ENCODE measurements around the gene HOXC9. TPM values are rescaled to one million over a fixed set of nuclear protein-coding genes. Genes with fewer than 3 reads are reported as not detected.

The HOXC9 gene
- total RNA-seq, 6 experiments from 2014 or later = not detected

DNA sequence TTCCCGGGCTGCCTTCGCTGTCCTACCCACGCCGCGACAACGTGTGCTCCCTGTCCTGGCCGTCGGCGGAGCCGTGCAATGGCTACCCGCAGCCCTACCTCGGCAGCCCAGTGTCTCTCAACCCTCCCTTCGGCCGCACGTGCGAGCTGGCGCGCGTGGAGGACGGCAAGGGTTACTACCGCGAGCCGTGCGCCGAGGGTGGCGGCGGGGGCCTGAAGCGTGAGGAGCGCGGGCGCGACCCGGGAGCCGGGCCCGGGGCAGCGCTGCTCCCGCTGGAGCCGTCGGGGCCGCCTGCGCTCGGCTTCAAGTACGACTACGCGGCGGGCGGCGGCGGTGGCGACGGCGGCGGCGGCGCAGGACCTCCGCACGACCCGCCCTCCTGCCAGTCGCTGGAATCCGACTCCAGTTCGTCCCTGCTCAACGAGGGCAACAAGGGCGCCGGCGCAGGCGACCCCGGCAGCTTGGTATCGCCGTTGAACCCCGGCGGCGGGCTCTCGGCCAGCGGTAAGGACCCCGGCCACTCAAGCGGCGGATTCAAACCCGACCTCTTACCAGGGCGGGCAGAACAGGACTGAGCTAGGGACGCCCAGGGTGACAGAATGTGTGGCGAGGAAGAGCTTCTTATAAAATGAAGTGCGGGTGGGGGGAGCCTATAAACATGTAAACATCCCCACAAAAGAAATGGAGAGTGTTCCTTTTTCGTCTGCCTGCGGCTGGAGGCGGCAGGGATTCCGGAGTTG lies 44.8 kb upstream of the HOXC9 start:
- Histone ChIP-seq H3K27ac (no peak overlapping the region), H3K4me3 (no peak overlapping the region), H3K36me3 (no peaks in the 10 kb centered on the region), H3K9me3 (no peaks in the 10 kb centered on the region), H3K4me1 (peaks cover 0 to 3% (median 0%) of the 10 kb centered on the region in 4 donors), H3K27me3 (peaks cover 15 to 70% of the 10 kb centered on the region in 2 donors)
- DNase-seq = no peak
- no peak for ATAC-seq
- 6% methylated on average over 8 of the region's 86 CpGs for WGBS (ENCODE audit: insufficient coverage, low coverage, low lambda C conversion rate, missing lambda C conversion rate)
- intact Hi-C loops (cut with DNase I) = no loop called here
- TF ChIP-seq, protein P1, sequence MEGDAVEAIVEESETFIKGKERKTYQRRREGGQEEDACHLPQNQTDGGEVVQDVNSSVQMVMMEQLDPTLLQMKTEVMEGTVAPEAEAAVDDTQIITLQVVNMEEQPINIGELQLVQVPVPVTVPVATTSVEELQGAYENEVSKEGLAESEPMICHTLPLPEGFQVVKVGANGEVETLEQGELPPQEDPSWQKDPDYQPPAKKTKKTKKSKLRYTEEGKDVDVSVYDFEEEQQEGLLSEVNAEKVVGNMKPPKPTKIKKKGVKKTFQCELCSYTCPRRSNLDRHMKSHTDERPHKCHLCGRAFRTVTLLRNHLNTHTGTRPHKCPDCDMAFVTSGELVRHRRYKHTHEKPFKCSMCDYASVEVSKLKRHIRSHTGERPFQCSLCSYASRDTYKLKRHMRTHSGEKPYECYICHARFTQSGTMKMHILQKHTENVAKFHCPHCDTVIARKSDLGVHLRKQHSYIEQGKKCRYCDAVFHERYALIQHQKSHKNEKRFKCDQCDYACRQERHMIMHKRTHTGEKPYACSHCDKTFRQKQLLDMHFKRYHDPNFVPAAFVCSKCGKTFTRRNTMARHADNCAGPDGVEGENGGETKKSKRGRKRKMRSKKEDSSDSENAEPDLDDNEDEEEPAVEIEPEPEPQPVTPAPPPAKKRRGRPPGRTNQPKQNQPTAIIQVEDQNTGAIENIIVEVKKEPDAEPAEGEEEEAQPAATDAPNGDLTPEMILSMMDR (IDR thresholded peaks at IDR 0.05) = no peak
- no peak for TF ChIP-seq POLR2A (IDR thresholded peaks at IDR 0.05)

DNA sequence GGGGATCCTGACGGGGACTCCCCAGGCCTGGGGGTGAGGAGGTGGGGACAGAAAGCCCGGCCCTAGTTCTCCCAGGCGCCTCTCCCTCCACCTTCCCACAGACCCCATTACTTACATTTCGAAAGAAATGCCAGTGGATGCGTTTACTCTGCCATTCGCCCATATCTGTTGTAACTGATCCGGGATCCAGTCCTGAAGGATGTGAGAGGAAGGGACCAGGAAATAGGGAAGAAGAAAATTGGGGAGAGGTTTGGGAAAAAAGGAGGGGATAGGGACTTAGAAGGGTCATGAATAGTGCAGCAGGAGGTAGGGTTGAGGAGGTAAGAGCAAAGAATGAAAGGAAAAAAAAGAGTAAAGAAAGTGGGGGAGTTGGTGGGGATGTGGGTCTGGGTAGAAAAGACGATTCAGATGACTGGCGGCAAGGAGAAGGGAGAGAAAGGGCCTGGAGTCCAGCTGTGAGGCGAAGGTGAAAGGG lies 44.1 kb upstream of the HOXC9 start:
- no peaks in the 10 kb centered on the region for H3K36me3 ChIP-seq
- WGBS (ENCODE audit: insufficient coverage, low coverage, low lambda C conversion rate, missing lambda C conversion rate) = 3% methylated on average over 10 of the region's 10 CpGs

DNA sequence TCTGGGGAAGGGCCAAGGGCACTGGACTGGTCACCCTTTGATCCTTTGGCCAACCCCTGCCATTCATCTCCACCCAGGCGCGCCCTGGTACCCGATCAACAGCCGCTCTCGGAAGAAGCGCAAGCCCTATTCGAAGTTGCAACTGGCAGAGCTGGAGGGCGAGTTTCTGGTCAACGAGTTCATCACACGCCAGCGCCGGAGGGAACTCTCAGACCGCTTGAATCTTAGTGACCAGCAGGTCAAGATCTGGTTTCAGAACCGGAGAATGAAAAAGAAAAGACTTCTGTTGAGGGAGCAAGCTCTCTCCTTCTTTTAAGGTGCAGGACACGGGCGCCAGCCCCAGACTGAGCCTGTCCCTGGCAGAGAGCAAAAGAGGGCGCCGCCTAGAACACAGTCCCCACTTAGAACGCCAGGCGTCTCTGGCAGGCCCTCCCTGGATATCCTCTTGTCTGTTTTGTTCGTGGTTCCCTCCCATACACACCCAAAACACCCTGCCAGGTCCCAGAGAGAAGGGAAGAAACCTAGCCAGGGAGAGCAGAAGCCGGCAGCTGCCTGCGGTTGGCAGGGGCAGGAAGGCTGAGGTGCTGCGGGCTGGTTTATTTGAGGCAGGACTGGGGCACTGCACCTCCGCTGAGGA lies 43.6 kb upstream of the HOXC9 start:
- Histone ChIP-seq H3K4me3 (no peak overlapping the region), H3K27me3 (peaks cover 17 to 66% of the 10 kb centered on the region in 2 donors), H3K4me1 (no peaks in the 10 kb centered on the region), H3K27ac (no peak overlapping the region), H3K9me3 (no peaks in the 10 kb centered on the region), H3K36me3 (no peaks in the 10 kb centered on the region)
- DNase-seq = no peak
- no peak for TF ChIP-seq POLR2A (IDR thresholded peaks at IDR 0.05)
- TF ChIP-seq, protein P1 (IDR thresholded peaks at IDR 0.05) = no peak
- 9% methylated on average over 12 of the region's 25 CpGs for WGBS (ENCODE audit: insufficient coverage, low coverage, low lambda C conversion rate, missing lambda C conversion rate)
- no peak for ATAC-seq
- intact Hi-C loops (cut with DNase I) = no loop called here

More for the DNA sequence above, 44.1 kb upstream of the HOXC9 start:
- no peaks in the 10 kb centered on the region for H3K9me3 ChIP-seq
- H3K4me1 ChIP-seq = peaks cover 0 to 3% (median 0%) of the 10 kb centered on the region in 4 donors
- TF ChIP-seq, protein P1 (IDR thresholded peaks at IDR 0.05) = no peak
- no peak for TF ChIP-seq POLR2A (IDR thresholded peaks at IDR 0.05)
- intact Hi-C loops (cut with DNase I) = no loop called here
- no peak for DNase-seq
- peaks cover 17 to 67% of the 10 kb centered on the region in 2 donors for H3K27me3 ChIP-seq
- ATAC-seq = no peak
- H3K27ac ChIP-seq = no peak overlapping the region
- H3K4me3 ChIP-seq = no peak overlapping the region

DNA sequence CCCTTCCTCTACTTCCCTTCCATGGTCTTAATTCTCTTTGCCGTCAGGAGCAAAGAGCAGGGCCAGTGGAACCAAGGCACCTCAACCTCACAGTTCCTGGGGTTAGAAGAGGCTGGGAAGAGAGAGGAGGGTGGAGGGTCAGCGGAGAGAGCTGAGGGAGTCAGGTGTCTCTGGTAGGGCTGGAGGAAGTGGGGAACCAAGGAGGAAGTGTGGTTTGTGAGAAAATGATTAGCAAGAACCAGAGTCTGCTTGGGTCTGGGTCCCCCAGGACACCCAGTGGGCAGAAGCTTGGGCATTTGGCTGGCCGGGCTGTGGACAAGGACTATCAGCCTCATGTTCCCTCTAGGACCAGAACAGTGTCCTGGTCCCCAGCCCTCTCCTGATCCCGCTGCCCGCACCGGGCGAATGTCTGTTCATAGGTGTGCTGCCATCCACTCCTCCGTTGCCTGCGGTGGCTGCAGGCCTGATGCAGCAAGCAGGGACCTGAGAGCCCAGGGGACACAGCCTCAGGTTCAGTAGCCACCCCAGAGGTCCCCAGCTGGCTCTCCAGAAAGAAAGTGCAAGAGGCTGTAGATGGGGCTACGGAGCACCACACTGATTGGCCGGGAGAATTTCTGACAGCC lies 42.9 kb upstream of the HOXC9 start:
- TF ChIP-seq, protein P1 (IDR thresholded peaks at IDR 0.05) = no peak
- Histone ChIP-seq H3K4me3 (no peak overlapping the region), H3K27me3 (peaks cover 19 to 66% of the 10 kb centered on the region in 2 donors), H3K27ac (no peak overlapping the region), H3K4me1 (no peaks in the 10 kb centered on the region), H3K9me3 (no peaks in the 10 kb centered on the region), H3K36me3 (no peaks in the 10 kb centered on the region)
- WGBS (ENCODE audit: insufficient coverage, low coverage, low lambda C conversion rate, missing lambda C conversion rate) = 4% methylated on average over 3 of the region's 11 CpGs
- ATAC-seq = no peak
- no peak for DNase-seq
- intact Hi-C loops (cut with DNase I) = no loop called here
